Central memory CD4-positive, alpha-beta T cell (primary cell): ENCODE data around the gene SLC39A9.
"Not testable (repeated sequence)": the region's sequence is repeated elsewhere in the genome, so short reads cannot be mapped to it uniquely, and the experiment has no call there.

Source experiments
- DNase-seq: peaks from one replicate; pipeline ENCODE4 v3.0.0; 2022

The SLC39A9 gene

DNA sequence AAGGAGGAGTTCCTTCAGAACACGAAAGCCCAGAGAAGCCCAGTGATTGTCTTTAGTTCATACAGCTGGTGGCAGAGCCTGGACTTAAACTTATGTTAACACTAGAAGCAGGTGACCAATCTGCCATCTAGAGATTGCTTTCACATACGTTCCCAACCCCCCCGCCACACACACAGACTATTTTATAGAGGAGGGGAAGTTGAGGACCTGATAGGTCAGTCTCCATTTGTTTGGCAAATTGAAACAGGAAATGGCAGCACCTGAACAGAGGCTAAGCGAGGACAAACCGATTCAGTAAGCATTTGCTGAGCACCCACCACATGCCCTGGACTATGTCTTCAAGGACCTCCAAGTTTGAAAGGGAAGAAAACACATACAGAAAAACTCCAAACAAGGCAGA lies 81.2 kb downstream of the SLC39A9 start:
- DNase-seq, result no peak

DNA sequence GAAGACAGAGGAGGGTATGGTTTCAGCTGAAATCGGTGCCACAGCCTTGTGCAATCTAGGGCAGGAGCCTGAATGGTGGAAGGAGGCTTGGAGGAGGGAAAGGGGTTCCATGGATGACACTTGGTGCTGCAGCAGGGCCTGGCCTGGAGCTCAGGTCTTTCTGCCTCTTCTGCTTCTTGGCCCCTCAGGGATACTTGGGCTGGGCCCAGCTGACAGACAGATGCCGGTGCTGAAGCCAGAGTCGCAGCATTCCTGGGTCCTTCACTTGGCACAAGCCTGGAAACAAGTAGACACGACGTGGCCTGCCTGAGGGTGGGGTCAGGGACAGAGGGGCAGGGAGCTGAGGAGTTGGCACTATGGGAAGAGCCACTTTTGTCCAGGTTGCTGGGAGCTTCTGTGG lies 81.6 kb downstream of the SLC39A9 start:
- DNase-seq, result no peak

DNA sequence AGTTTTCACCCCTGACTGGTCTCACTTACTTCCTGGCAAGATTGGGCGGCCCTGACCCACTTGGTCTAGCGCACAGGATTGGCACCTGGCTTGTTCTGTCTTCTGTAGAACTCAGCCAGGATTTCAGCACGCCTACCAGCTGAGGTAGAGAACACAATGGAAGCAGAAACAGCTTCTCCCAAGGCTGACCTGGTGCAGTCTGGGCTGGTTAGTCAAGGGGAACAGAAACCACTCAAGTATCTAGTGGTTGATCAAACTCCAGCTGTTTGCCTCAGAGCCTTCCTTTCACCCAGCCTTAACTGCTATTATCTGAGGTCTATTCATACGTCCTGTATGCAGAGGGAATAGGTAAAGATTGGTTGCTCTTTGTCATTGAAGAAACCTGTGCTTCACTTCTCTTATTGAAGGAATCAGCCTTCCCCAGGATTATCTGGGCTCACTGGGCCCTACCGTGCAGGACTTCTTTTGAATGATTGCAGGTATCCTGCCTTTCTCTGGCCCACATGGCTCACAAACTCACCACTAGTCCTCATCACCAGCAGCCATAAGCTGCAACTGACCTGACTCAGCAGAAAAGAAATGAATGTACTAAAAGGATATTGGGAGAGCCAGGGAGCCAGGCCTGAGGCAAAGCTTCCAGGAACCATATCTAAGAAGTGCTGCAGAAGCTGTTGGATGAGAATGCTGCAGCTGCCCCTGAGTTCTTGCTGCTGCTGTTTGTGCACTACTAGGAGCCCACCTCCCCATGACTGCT lies 83.5 kb downstream of the SLC39A9 start:
- DNase-seq, result no peak

DNA sequence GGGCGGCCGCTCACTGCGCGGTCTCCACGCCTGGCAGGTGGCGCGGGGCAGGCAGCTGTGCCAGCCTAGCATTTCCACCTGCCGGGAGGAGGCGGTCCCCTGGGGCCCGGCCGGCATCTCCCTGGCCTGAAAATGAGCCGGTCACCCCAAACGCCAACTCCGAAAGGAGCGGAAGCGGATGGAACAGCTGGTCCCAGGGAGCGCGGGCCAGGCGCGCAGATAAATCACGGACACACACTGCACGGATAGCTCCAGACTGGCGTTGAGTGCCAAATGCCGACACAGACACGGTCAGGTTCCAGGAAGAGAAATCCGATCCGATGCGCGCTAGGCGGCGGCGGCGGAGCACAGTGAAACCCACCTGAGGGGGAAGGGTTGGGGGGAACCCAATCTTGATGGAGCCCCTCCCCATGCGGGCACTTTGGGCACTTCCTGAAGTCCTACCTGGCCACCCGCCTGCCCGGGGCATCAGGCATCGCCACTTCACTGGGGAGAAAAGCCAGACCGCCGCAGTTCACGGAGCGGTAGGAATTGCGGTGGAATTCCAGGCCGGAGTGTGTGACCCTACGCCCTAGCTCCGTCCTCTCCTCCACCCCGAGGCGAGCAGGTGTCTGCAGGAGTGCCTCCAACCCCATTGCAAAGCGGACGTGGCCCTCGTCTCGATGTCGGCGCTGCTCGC lies 85.4 kb downstream of the SLC39A9 start:
- no peak for DNase-seq

DNA sequence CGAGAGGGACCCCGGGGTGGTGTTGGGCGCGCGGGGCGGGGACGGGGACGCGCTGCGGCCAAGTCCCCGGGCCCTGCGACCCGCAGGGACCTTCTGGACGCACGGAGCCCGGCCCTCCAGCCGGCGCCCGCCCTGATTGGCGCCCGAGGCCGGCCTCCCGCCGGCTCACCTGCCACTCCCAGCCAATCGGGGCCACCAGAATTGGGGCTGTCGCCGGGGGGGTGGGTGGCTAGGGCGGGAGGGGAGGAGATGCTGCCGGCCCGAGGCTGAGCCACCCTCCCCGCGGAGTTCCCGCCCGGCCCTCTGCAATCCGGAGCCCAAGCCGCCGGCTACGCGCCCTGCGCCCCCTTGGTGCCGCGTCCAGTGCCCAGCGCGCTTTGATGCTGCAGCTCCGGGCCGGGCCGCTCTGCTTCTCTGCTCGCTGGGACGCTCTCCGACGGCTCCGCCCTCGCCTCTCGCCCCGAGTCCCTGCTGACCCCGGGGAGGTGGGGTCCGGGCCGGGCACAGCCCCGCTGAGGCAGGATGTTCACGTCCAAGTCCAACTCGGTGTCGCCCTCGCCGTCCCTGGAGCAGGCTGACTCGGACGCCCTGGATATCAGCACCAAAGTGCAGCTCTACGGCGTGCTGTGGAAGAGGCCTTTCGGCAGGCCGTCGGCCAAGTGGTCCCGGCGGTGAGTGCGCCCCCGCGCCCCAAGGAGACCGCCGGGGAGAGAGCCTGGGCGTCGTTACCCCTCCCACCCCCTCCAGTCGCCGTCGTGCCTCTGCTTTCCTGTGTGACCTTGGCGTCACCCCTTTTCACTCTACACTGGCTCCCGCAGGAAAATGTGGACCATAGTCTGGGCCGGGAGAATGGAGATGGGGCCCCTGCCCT lies 86.2 kb downstream of the SLC39A9 start, which contains the start of gene PLEKHD1:
TSS of gene PLEKHD1 (plus strand) at position 285 of the 871 bp plus-strand sequence. CDS start at position 523, 238 bp downstream.
- no peak for DNase-seq

DNA sequence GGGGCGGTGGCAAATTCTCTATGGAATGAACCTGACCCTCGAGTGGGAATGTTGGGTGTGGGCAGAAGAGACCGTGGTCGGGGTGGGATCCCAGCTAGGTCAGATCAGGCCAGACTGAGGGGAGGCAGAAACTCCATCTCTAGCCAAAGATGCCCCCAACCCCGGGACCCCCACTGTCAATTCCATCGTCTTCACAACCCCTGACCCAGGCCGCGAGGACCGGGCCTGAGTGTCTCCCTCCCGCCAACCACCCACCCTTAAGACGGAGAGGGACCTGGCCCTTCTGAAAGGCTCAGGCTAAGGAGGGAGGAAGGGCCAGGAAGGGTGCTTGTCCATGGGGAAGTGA lies 86.8 kb downstream of the SLC39A9 start:
- no peak for DNase-seq

DNA sequence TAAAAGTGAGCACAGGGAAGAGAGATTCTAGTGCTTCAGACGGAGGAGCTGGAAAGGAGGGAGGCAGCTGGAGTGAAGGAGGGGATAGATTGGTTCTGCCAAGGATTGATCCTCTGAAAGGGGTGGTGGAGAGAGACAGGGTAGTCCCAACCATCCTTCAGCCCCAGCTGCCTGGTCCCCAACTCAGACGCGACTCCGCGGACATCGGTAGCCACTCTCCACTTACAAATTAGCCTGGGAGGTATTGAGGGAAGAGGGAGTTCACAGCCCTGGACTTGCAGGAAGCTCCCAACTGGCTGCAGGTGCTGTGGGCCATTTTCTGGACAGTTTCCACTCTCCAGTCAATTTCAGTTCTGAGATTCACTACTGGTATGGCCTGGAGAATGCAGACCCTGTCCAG lies 87.2 kb downstream of the SLC39A9 start:
- DNase-seq, result no peak

DNA sequence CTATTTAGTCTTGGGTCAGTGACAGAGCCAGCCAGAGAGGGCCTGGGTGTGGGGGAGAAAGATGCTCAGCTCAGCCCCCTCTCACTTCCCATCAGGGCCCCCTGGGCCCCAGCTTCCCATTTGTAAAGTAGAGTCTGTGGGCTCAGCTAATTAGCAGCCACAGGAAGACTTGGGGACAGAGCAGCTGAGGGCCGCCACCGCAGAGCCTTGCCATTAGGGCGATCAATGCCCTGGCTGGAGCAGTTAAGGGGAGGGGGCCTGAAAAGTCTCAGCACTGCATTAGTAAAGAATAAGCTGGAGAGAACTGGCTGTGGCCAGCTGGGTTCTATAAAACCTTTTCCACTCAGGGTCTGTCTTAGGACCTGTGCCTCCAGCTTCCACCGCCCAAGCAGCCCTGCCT lies 88.7 kb downstream of the SLC39A9 start:
- no peak for DNase-seq

DNA sequence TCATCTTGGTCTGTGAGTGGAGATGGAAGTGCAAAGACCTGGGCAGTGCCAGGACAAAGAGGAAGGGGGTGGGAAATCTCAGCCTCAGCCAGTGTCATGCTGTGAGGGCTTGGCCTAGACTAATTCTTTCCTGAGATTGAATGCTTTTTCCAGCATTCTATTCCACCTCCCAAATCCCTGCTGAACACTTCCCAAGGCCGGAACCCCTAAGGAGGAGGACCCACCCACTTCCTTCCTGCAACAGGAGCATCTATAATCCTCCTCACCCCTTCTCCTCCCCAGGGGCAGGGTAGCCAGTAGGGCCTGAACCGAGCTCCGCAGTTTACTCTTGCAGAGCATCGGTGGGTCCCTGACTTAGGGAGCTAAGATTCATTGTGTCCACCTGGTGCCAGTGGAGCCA lies 89.3 kb downstream of the SLC39A9 start:
- DNase-seq, result no peak

DNA sequence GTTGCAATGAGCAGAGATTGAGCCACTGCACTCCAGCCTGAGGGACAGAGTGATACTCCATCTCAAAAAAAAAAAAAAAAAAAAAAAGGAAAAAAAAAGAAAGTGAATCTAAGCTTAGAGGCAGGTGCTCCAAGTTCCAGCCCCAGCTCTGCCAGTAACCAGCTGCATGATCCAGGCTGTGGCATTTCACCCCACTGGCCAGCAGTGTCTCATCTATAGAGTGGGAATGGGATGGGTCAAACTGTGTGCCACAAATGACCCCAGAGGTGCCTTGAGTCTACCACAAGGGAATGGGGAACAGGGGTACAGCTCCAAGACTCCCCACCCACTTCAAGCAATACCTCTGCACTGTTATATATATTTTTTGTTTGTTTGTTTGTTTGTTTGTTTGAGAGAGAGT lies 91.0 kb downstream of the SLC39A9 start:
- no peak for DNase-seq

DNA sequence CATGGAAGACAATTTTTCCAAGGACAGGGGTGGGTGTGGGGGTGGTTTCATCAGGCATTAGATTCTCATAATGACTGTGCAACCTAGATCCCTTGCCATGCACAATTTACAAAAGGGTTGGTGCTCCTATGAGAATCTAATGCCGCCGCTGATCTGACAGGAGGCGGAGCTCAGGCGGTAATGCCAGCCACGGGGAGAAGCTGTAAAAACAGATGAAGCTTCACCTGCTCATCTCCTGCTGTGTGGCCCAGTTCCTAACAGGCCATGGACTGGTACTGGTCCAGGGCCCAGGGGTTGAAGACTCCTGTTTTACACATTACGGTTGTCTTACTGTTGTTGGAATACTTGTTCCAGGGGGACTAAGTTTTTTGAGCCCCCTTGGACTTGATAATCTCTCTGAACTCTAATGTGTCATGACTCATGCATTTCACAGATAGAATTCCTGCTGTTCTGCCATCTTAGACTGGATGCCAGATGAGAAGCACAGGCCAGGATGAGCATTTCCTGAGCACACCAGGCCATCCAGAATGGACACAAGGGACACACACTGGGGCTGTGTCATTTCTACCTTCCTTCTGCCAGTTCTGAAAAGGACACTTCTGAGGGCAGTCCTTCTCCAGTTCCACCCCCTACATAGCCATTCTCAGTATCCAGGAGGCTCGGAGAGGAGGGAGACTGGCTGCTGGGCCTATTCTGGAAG lies 91.9 kb downstream of the SLC39A9 start:
- no peak for DNase-seq

DNA sequence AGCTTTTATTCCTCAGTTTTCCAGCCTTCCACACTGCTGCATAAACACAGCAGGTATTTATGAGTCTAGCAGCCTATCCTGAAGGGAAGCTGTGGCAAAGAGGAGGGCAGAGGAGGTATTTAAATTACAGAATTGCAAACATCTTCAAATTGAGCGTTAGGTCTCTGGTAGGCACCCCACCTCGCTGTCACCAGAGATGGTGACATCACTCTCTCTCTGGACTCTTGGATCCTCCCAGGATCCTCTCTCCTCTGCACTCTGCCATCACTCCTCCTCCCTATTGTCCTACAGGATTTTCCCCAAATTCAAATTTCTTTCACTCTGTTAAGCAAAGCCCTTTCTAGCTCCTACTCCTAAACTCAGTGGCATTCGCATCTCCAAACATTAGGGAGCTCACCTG lies 92.7 kb downstream of the SLC39A9 start:
- no peak for DNase-seq

DNA sequence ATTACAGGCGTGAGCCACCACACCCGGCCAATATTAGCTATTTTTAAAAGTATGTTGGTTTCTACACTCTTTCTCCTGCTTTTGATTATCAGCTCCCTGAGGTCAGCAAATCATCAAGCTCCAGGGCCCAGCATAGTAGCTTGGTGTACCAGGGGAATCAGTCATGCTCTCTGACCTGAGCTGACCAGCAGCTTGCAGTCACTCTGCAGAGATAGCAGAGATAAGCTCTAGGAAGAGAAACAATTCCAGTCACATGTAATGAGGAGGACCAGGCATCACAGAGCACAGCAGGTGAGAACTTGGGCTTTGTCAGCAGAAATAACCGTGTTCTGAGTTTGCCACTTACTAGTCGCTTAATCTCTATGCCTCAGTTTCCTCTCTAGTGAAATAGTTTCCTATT lies 94.5 kb downstream of the SLC39A9 start:
- no peak for DNase-seq

DNA sequence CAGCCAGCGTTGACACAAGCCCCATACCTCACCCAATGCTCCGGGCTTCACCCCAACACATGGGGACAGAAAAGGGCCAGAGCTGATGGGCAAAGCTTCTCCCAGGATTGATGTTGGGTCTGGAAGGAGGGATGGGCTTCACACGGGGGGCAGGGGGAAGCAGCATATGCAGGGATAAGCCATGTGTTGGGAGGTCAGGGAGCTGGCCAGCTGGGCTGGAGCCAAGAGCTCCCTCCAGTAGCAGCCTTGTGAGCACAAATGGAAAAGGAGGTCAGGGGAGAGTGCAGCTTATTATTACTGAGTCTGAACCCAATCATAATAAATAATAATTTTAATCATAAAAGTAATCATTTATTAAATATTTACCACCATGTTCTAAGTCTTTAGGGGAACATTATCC lies 95.3 kb downstream of the SLC39A9 start:
- no peak for DNase-seq

DNA sequence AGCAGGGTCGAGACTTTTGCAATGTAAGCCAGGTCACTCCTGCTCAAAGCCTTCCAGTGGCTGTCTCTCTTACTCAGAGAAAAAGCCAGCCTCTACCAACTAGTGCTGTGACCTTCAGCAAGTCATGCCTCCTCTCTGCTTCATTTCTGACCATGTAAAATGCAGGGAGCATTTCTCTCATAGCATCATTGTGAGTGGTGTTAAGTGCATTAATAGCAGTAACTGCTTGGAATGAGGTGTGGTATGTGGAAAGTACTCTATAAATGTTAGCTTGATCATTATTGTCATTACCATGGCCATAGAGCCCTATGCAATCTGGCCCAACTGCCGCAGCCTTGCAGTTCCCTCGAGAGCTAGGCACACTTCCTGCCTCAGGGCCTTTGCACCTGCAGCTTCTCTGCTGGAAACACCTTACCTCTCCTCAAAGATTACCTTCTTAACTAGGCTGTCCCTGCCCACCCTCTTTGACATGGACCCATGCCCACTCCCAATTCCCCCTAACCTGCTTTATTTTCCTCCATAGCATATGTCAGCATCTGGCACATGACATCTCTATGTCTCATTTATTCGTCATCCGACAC lies 96.9 kb downstream of the SLC39A9 start:
- no peak for DNase-seq

DNA sequence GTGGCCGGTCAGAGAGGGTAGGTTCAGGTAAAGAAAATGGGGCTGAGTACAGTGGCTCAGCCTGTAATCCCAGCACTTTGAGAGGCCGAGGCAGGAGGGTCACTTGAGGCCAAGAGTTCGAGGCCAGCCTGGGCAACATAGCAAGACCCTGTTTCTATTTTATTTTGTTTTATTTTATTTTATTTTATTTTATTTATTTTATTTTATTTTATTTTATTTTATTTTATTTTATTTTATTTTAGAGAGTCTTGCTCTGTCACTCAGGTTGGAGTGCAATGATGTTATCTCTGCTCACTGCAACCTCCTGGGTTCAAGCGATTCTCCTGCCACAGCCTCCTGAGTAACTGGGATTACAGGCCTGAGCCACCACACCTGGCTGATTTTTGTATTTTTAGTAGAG lies 99.4 kb downstream of the SLC39A9 start:
- DNase-seq, result not testable (repeated sequence)

DNA sequence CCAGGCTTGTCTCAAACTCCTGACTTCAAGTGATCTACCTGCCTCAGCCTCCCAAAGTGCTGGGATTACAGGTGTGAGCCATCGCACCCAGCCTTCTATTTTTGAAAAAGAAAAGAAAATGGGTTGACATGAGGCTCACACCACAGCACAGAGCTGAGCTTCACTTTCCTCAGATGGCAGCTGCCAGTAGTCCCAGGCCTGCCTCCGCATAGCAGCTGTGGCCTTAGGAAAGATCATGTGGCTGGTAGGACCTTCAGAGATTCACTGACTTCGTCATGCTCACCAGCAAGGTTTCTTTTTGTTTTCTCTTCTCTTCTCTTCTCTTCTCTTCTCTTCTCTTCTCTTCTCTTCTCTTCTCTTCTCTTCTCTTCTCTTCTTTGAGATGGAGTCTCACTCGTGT lies 99.8 kb downstream of the SLC39A9 start:
- DNase-seq, result not testable (repeated sequence)

DNA sequence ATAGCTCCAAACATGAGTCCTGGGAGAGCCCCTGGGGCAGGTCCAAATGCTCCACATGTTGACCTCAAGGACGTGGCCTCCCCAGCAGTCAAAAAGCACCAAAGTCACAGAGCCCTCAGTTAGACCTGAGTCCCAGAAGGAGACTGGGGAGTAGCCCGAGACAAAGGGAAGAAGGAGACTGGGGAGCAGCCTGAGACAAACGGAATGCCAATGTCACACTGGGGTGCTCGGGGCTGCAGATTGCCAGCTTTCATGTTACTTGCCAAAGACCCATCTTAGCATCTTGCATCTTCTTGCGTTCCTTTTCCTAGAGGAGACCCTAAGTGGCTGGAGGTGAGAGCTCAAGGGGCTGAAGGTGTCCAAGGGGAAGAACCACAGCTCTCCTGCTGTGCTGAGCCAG lies 100.9 kb downstream of the SLC39A9 start:
- no peak for DNase-seq

DNA sequence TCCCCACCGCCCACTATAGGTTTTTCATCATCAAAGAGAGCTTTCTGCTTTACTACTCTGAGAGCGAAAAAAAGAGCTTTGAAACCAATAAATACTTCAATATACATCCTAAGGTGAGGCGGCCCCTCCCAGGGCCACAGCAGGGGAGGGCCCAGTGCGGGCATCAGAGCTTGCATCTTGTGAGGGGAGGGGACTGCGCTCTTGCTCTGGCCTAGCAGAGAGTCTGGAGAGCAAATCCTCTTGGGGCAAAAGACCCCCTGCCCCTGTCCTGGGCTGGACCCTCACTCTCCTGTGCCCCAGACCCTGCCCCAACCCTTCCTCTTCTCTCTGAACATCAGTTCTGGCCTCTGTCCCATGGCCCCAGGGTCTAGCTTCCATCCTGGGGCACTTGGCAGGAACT lies 101.6 kb downstream of the SLC39A9 start:
- DNase-seq, result no peak

DNA sequence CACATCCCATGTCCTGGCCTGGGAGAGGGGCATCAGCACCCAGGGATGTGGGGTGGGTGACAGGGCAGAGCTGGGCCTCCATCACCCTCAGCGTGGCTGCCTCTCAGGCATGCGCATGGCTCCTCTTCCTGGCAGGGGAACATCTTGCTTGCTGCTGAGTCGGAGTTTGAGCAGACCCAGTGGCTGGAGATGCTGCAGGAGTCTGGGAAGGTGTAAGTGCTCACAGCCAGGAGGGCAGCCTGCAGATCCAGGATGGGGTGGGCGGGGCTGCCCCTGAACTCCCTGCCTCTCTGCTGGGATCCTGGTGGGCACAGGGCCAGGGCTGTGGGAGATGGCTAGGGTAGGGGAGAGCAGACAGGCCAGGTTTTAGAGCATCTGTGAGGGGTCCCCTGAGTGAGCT lies 102.2 kb downstream of the SLC39A9 start:
- DNase-seq, result no peak

DNA sequence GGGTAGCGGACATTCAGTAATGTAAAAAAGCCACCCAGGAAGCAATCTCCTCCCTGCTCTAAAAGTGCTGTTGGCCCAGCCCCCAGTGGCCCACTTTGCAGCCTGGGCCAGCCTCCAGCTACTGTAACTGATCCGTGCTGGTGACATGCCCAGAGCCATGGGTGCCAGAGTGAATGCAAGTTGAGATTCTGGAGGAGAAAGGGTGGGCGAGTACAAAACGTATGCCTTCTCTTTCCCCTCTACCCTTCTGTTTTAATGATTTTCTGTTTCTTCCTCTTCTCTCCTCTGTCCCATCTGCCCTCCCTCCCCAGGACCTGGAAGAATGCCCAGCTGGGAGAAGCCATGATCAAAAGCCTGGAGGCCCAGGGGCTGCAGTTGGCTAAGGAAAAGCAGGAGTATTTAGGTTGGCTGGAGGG lies 102.9 kb downstream of the SLC39A9 start:
- DNase-seq, result no peak

DNA sequence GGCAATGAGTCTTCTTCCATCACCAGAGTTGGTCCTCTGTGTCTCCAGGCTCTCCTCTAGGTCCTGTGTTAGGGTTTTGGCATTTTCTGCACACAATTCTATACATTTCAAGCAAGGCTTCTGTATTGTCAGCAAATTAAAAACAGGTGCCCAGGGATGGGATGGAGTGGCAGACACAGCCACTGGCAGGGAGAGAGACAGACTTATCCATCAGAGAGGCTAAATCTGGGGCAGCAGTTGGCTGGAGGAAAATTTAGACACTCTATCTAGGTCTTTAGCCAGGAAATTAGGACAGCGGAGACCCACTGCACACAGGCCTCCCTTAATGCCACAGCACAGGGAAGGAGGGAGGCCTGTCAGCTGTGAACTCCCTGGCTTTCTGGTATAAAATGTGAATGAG lies 106.3 kb downstream of the SLC39A9 start:
- no peak for DNase-seq
